Measurements from ENCODE around the gene PROZ.

PROZ gene

GRCh38 chr13:113220141-113220598, 61.7 kb downstream of the PROZ start:
- Histone ChIP-seq H3K4me3 (ENCODE audit: low read depth in 1 of 2, low read length in 2 of 2) (no peak overlapping the region), H3K4me1 (ENCODE audit: control insufficient read depth in 1 of 2, insufficient read depth in 2 of 2, low read length in 2 of 2) (peaks cover 0 to 19% of the 10 kb centered on the region in 2 donors), H3K27me3 (ENCODE audit: low read depth, low read length) (no peaks in the 10 kb centered on the region), H3K27ac (ENCODE audit: low read length) (no peak overlapping the region), H3K9me3 (ENCODE audit: control insufficient read depth in 1 of 2, low read length in 2 of 2) (no peaks in the 10 kb centered on the region), H3K36me3 (ENCODE audit: control insufficient read depth in 1 of 2, insufficient read depth in 2 of 2, low read length in 2 of 2) (peaks cover 14 to 43% of the 10 kb centered on the region in 2 donors)

- no peak overlapping the region for H3K4me3 ChIP-seq (ENCODE audit: low read depth in 1 of 2, low read length in 2 of 2)
- no peaks in the 10 kb centered on the region for H3K27me3 ChIP-seq (ENCODE audit: low read depth, low read length)
- peaks cover 0 to 12% of the 10 kb centered on the region in 2 donors for H3K4me1 ChIP-seq (ENCODE audit: control insufficient read depth in 1 of 2, insufficient read depth in 2 of 2, low read length in 2 of 2)
- no peak overlapping the region for H3K27ac ChIP-seq (ENCODE audit: low read length)
- no peaks in the 10 kb centered on the region for H3K9me3 ChIP-seq (ENCODE audit: control insufficient read depth in 1 of 2, low read length in 2 of 2)
- H3K36me3 ChIP-seq (ENCODE audit: control insufficient read depth in 1 of 2, insufficient read depth in 2 of 2, low read length in 2 of 2), result peaks cover 21 to 50% of the 10 kb centered on the region in 2 donors
Measured at GRCh38 chr13:113220877-113221276, 62.4 kb downstream of the PROZ start.
